HepG2 (cell line): ENCODE data around the gene RAD1.

Source experiments
- SMC3 ChIP-seq: IDR thresholded peaks from 2 replicates; pipeline ENCODE4 v1.6.1; 2011; ENCODE audit warnings: low read length, improper control_type of control experiment
- ZFP37 ChIP-seq: sonication (generic); formaldehyde crosslinking; IDR thresholded peaks from 2 replicates; pipeline ENCODE4 v1.4.0; 2020; ENCODE audit warnings: missing genetic modification reagents, borderline replicate concordance
- ZNF431 ChIP-seq: sonication (generic); formaldehyde crosslinking; IDR thresholded peaks from 2 replicates; pipeline ENCODE4 v1.9.0; 2022; ENCODE audit warnings: missing genetic modification reagents, low read depth, mild to moderate bottlenecking, borderline replicate concordance
- ZNF556 ChIP-seq: sonication (generic); formaldehyde crosslinking; IDR thresholded peaks from 2 replicates; pipeline ENCODE4 v1.4.0; 2020; ENCODE audit warnings: mild to moderate bottlenecking, missing genetic modification reagents, borderline replicate concordance
- TF ChIP-seq, protein P1 (sequence below): sonication (generic); formaldehyde crosslinking; IDR thresholded peaks from 2 replicates; pipeline ENCODE4 v1.5.0; 2020; ENCODE audit warnings: mild to moderate bottlenecking, missing genetic modification reagents, moderate library complexity

GRCh38 chr5:34897646-34898045 is 17.7 kb downstream of the RAD1 start:
- no peak for TF ChIP-seq ZFP37 (CRISPR knock-in tag)
- TF ChIP-seq, protein P1, sequence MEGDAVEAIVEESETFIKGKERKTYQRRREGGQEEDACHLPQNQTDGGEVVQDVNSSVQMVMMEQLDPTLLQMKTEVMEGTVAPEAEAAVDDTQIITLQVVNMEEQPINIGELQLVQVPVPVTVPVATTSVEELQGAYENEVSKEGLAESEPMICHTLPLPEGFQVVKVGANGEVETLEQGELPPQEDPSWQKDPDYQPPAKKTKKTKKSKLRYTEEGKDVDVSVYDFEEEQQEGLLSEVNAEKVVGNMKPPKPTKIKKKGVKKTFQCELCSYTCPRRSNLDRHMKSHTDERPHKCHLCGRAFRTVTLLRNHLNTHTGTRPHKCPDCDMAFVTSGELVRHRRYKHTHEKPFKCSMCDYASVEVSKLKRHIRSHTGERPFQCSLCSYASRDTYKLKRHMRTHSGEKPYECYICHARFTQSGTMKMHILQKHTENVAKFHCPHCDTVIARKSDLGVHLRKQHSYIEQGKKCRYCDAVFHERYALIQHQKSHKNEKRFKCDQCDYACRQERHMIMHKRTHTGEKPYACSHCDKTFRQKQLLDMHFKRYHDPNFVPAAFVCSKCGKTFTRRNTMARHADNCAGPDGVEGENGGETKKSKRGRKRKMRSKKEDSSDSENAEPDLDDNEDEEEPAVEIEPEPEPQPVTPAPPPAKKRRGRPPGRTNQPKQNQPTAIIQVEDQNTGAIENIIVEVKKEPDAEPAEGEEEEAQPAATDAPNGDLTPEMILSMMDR (CRISPR knock-in tag) = no peak
- TF ChIP-seq ZNF556 (CRISPR knock-in tag) = no peak
- no peak for TF ChIP-seq ZNF431 (CRISPR knock-in tag)
- no peak for TF ChIP-seq SMC3
